Natural killer cell (primary cell): Measurements from ENCODE around the gene TAB2. TPM values are rescaled to one million over a fixed set of nuclear protein-coding genes. Genes with fewer than 3 reads are reported as not detected.

Experiments
- ATAC-seq, 3 donors: fragments of 150-1000 bp in 2 of 3; fragments of 200-7000 bp in 1 of 3; cut with Tn5 transposase; 1 replicate in 1 of 3; 2 replicates in 2 of 3; pipeline ENCODE4 v1.10.0; 2021; ENCODE audit warnings: mild to moderate bottlenecking in 2 of 3, moderate library complexity in 2 of 3
- DNase-seq, 2 donors: peaks; one replicate each; pipeline versions ENCODE4 v3.0.0 to v3.0.0-alpha.2; 2013 to 2021; ENCODE audit warnings: mixed read lengths in 1 of 2
- H3K27ac ChIP-seq: one replicate; pipeline ENCODE4 v1.5.1; 2013; ENCODE audit warnings: mild to moderate bottlenecking, low read length
- H3K27me3 ChIP-seq: one replicate; pipeline ENCODE4 v1.6.1; 2013; ENCODE audit warnings: low read length; ENCODE audit not compliant: control insufficient read depth, insufficient read depth
- H3K36me3 ChIP-seq: one replicate; pipeline ENCODE4 v1.6.1; 2013; ENCODE audit warnings: low read length; ENCODE audit not compliant: control insufficient read depth, insufficient read depth
- H3K4me1 ChIP-seq: one replicate; pipeline ENCODE4 v1.6.1; 2013; ENCODE audit warnings: low read length; ENCODE audit not compliant: control insufficient read depth, insufficient read depth
- H3K4me3 ChIP-seq: one replicate; pipeline ENCODE4 v1.5.1; 2013; ENCODE audit warnings: low read length
- H3K9me3 ChIP-seq: one replicate; pipeline ENCODE4 v1.6.1; 2013; ENCODE audit warnings: low read length; ENCODE audit not compliant: control insufficient read depth, insufficient read depth
- H3K27ac Mint-ChIP-seq, 2 donors: one replicate each; pipeline ENCODE4 v1.8.0; 2022; ENCODE audit warnings: mild to moderate bottlenecking in 2 of 2, mixed read lengths in 2 of 2, moderate library complexity in 1 of 2
- H3K27me3 Mint-ChIP-seq, 2 donors: one replicate each; pipeline ENCODE4 v1.8.0; 2022; ENCODE audit warnings: low read depth in 2 of 2, mixed read lengths in 2 of 2
- H3K36me3 Mint-ChIP-seq: one replicate; pipeline ENCODE4 v1.8.0; 2022; ENCODE audit warnings: mixed read lengths
- H3K4me1 Mint-ChIP-seq, 2 donors: one replicate each; pipeline ENCODE4 v1.8.0; 2022; ENCODE audit warnings: mixed read lengths in 2 of 2
- H3K4me3 Mint-ChIP-seq: one replicate; pipeline ENCODE4 v1.8.0; 2022; ENCODE audit warnings: mild to moderate bottlenecking, moderate library complexity, mixed read lengths
- H3K9me3 Mint-ChIP-seq, 2 donors: one replicate each; pipeline ENCODE4 v1.8.0; 2022; ENCODE audit warnings: mixed read lengths in 2 of 2
- CTCF ChIP-seq: fragments of 200-600 bp; IDR thresholded peaks from one replicate; pipeline ENCODE4 v1.8.0; 2022; ENCODE audit warnings: antibody characterized with exemption
- whole genome bisulfite sequencing: methylation state at CpG from one replicate; pipeline ENCODE4 v1.1.7; 2013; ENCODE audit warnings: missing lambda C conversion rate; ENCODE audit not compliant: insufficient coverage; 5-methylcytosine and 5-hydroxymethylcytosine counted together
- intact Hi-C: fragments of 100-400 bp; cut with micrococcal nuclease; formaldehyde crosslinking; loops from one replicate; pipeline ENCODE4 v1.14.2; 2022
- total RNA-seq, 4 donors: library from RNA; stranded (reverse); fragments of 120-200 nt in 1 of 4; gene quantifications; one replicate each; pipeline versions ENCODE4 v1.2.3 to v1.2.4, GENCODE V29; 2013 to 2022

TAB2 gene
- total RNA-seq, 3 donors from 2014 or later (not counting 1 experiment from before 2014, with no cell fraction given), result 65.7 to 74.9 (median 68.9) TPM

DNA sequence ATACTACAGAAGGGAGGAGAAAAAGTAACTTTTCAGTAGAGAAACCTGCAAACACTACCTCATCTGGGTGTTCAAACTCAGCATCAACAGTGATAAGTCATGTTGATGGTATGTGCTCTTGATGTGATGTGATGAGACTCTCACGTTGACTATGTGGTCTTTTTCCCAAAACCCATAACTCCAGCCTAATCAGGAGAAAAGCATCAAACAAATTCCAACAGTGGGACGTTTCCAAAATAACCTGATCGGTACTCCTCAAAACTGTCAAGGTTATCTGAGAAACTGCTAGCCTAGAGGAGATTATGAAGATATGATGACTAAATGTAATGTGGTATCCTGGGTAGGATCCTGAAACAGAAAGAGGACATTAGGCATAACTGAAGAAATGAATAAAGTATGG, 41.9 kb upstream of the TAB2 start:
- Histone ChIP-seq H3K9me3 (no peaks in the 10 kb centered on the region), H3K4me1 (peaks cover 26% of the 10 kb centered on the region), H3K36me3 (no peaks in the 10 kb centered on the region), H3K4me3 (no peak overlapping the region), H3K27ac (no peak overlapping the region), H3K27me3 (no peaks in the 10 kb centered on the region)
- peaks cover 25 to 27% of the 10 kb centered on the region in 2 donors for H3K4me1 Mint-ChIP-seq
- no peak overlapping the region for H3K4me3 Mint-ChIP-seq
- TF ChIP-seq CTCF, result no peak
- intact Hi-C loops, result no loop called here
- ATAC-seq (no peak), DNase-seq (no peak)
- H3K36me3 Mint-ChIP-seq, result no peaks in the 10 kb centered on the region
- peaks cover 2 to 19% of the 10 kb centered on the region in 2 donors for H3K27me3 Mint-ChIP-seq
- H3K9me3 Mint-ChIP-seq, result no peaks in the 10 kb centered on the region
- WGBS, result 87% methylated on average over 3 of the region's 3 CpGs
- no peak overlapping the region for H3K27ac Mint-ChIP-seq

- DNase-seq (no peak), ATAC-seq (no peak)
- no peak overlapping the region for H3K4me3 ChIP-seq
- no peaks in the 10 kb centered on the region for H3K36me3 ChIP-seq
- H3K4me3 Mint-ChIP-seq, result no peak overlapping the region
- H3K27ac Mint-ChIP-seq, result no peak overlapping the region
- H3K27ac ChIP-seq, result no peak overlapping the region
- H3K9me3 ChIP-seq, result no peaks in the 10 kb centered on the region
- no peaks in the 10 kb centered on the region for H3K36me3 Mint-ChIP-seq
- no peak for TF ChIP-seq CTCF
- H3K9me3 Mint-ChIP-seq, result no peaks in the 10 kb centered on the region
- H3K4me1 ChIP-seq, result peaks cover 14% of the 10 kb centered on the region
- no peaks in the 10 kb centered on the region for H3K27me3 ChIP-seq
- intact Hi-C loops, result no loop called here
- peaks cover 10 to 11% of the 10 kb centered on the region in 2 donors for H3K4me1 Mint-ChIP-seq
- peaks cover 2 to 19% of the 10 kb centered on the region in 2 donors for H3K27me3 Mint-ChIP-seq
Measured at GRCh38 chr6:149277621-149278020, 39.9 kb upstream of the TAB2 start.

DNA sequence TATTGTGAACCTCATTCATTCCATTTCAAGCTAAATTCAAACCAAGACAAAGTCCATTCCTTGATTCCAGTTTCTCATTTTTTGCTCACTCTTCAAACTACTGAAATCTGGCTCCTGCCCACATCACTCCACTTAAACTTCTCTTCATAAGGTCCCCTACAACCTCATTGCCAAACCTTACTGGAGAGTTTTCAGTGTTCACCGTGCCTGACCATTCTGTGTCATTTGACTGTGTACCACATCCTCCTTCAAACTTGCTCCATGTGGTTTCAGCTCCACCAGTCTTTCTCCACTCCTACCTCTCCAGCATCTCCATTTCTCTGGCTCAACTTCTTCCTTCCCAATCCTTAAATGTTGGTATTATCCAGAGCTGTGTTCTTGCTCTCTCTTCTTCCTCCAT, 38.5 kb upstream of the TAB2 start:
- Mint-ChIP-seq H3K27me3 (peaks cover 2 to 19% of the 10 kb centered on the region in 2 donors), H3K9me3 (no peaks in the 10 kb centered on the region), H3K4me1 (no peaks in the 10 kb centered on the region), H3K4me3 (no peak overlapping the region), H3K27ac (no peak overlapping the region), H3K36me3 (no peaks in the 10 kb centered on the region)
- ATAC-seq (no peak), DNase-seq (no peak)
- H3K9me3 ChIP-seq, result no peaks in the 10 kb centered on the region
- intact Hi-C loops, result no loop called here
- peaks cover 4% of the 10 kb centered on the region for H3K4me1 ChIP-seq
- H3K27me3 ChIP-seq, result no peaks in the 10 kb centered on the region
- H3K36me3 ChIP-seq, result no peaks in the 10 kb centered on the region
- no peak for TF ChIP-seq CTCF
- 33% methylated on average over 1 of the region's 1 CpG for WGBS
- no peak overlapping the region for H3K27ac ChIP-seq
- no peak overlapping the region for H3K4me3 ChIP-seq

- H3K4me3 ChIP-seq, result no peak overlapping the region
- H3K27ac Mint-ChIP-seq, result no peak overlapping the region
- DNase-seq (no peak), ATAC-seq (no peak)
- intact Hi-C loops, result no loop called here
- H3K9me3 Mint-ChIP-seq, result no peaks in the 10 kb centered on the region
- no peaks in the 10 kb centered on the region for H3K4me1 Mint-ChIP-seq
- H3K36me3 Mint-ChIP-seq, result no peaks in the 10 kb centered on the region
- H3K27me3 ChIP-seq, result no peaks in the 10 kb centered on the region
- peaks cover 0 to 3% of the 10 kb centered on the region in 2 donors for H3K27me3 Mint-ChIP-seq
- 62% methylated on average over 3 of the region's 3 CpGs for WGBS
- H3K4me3 Mint-ChIP-seq, result no peak overlapping the region
- no peak for TF ChIP-seq CTCF
- H3K36me3 ChIP-seq, result no peaks in the 10 kb centered on the region
- no peaks in the 10 kb centered on the region for H3K9me3 ChIP-seq
- H3K4me1 ChIP-seq, result no peaks in the 10 kb centered on the region
- no peak overlapping the region for H3K27ac ChIP-seq
Measured at GRCh38 chr6:149284904-149285303, 32.6 kb upstream of the TAB2 start.
